Upper lobe of right lung (tissue), 1 donor: Measurements from ENCODE around the gene EFCAB5. TPM values are rescaled to one million over a fixed set of nuclear protein-coding genes. Genes with fewer than 3 reads are reported as not detected.
A peak's percentile ranks its signal among the peaks of the same experiment; 100 is the strongest.

ENCODE experiments used
- ATAC-seq: fragments of 200-7000 bp; cut with Tn5 transposase; one replicate; pipeline ENCODE4 v1.9.1; 2020; ENCODE audit warnings: mild to moderate bottlenecking, moderate library complexity
- DNase-seq: peaks from one replicate; pipeline ENCODE4 v3.0.0-alpha.2; 2020
- H3K27ac ChIP-seq: fragments of 200-600 bp; one replicate; pipeline ENCODE4 v1.8.0; 2022
- H3K27me3 ChIP-seq: fragments of 200-600 bp; one replicate; pipeline ENCODE4 v1.8.0; 2022; ENCODE audit warnings: mild to moderate bottlenecking
- H3K36me3 ChIP-seq: fragments of 200-600 bp; one replicate; pipeline ENCODE4 v1.8.0; 2022
- H3K4me1 ChIP-seq: fragments of 200-600 bp; one replicate; pipeline ENCODE4 v1.8.0; 2022
- H3K4me3 ChIP-seq: fragments of 200-600 bp; one replicate; pipeline ENCODE4 v1.8.0; 2022; ENCODE audit warnings: mild to moderate bottlenecking
- H3K9me3 ChIP-seq: fragments of 200-600 bp; one replicate; pipeline ENCODE4 v1.8.0; 2022
- CTCF ChIP-seq: fragments of 200-600 bp; IDR thresholded peaks from one replicate; pipeline ENCODE4 v1.8.0; 2022; ENCODE audit warnings: antibody characterized with exemption
- intact Hi-C: fragments of 100-400 bp; cut with DNase I; formaldehyde crosslinking; loops from one replicate; pipeline ENCODE4 v1.11.0; 2022
- total RNA-seq: library from RNA; stranded (reverse); fragmentation: NEBNext Ultra II Directional; extraction: Animal tissue kit (Norgen Biotek cat#: 25700); gene quantifications from one replicate; pipeline ENCODE4 v1.2.1, GENCODE V29; 2021
- donor health status: DM: no; HTN: yes; CAD: no; lungs with severe emphysema.

The EFCAB5 gene
- total RNA-seq, 1 donor from 2014 or later = 1.1 TPM

DNA sequence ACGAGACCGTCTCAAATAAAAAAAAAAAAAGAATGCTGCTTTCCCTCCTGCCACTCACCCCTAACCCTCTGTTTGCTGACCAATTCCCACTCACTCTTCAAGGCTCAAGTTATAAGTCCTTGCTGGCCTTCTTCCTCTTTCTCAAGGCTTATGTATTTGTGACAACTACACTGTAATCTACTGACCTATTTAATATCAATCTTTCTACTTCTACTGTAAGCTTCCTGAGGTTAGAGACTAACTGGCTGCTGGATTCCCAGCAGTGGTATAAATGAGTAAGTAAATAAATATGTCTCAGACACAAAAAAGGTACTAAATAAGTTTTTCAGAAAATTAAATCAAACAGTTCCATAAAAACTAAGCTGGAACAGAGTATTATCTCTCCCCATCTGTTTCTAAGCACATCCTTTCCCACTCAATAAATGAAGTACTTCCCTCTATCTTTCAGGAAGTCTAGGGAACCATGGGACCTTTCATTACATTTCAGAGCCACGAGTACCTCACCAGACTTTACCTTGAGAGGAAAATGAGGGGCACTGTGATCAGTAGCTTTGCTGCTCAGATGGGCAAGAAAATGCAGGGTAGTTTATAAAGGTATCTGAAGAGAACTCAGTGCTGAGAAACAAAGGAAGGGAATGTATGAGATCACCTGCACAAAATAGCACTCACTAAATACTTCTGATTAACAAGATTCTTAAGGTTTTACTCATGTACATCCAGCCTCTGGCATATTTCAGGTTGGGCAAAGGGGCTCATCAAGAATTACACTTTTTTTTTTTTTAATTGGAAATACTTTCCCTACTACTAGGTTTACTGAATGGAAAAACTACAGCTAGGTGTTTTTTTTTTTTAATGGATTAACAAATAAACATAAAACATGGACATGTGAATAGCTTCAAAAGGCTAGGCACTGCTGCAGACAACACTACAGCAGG lies 22.2 kb upstream of the EFCAB5 start:
- intact Hi-C loops = no loop called here
- Histone ChIP-seq H3K4me3 (no peak overlapping the region), H3K27ac (no peak overlapping the region), H3K9me3 (no peaks in the 10 kb centered on the region), H3K36me3 (no peaks in the 10 kb centered on the region), H3K27me3 (no peaks in the 10 kb centered on the region), H3K4me1 (no peaks in the 10 kb centered on the region)
- TF ChIP-seq CTCF = no peak
- ATAC-seq (peak; percentile 50), DNase-seq (no peak)

- no peak overlapping the region for H3K27ac ChIP-seq
- DNase-seq (no peak), ATAC-seq (no peak)
- peaks cover 10% of the 10 kb centered on the region for H3K4me1 ChIP-seq
- intact Hi-C loops = no loop called here
- TF ChIP-seq CTCF = no peak
- no peaks in the 10 kb centered on the region for H3K36me3 ChIP-seq
- no peaks in the 10 kb centered on the region for H3K9me3 ChIP-seq
- no peak overlapping the region for H3K4me3 ChIP-seq
- no peaks in the 10 kb centered on the region for H3K27me3 ChIP-seq
Observed at GRCh38 chr17:29924786-29925185, 16.6 kb upstream of the EFCAB5 start.

- Histone ChIP-seq H3K9me3 (no peaks in the 10 kb centered on the region), H3K36me3 (no peaks in the 10 kb centered on the region), H3K4me1 (peaks cover 23% of the 10 kb centered on the region), H3K27me3 (no peaks in the 10 kb centered on the region), H3K4me3 (no peak overlapping the region), H3K27ac (no peak overlapping the region)
- ATAC-seq = no peak
- intact Hi-C loops = no loop called here
- DNase-seq = no peak
- TF ChIP-seq CTCF = no peak
Observed at GRCh38 chr17:29927546-29927945, 13.9 kb upstream of the EFCAB5 start.

GRCh38 chr17:29929006-29929532 lies 12.4 kb upstream of the EFCAB5 start:
- Histone ChIP-seq H3K27me3 (no peaks in the 10 kb centered on the region), H3K4me1 (peaks cover 23% of the 10 kb centered on the region), H3K36me3 (no peaks in the 10 kb centered on the region), H3K4me3 (peak overlapping the region; percentile 83), H3K9me3 (no peaks in the 10 kb centered on the region), H3K27ac (peak overlapping the region; percentile 82)
- intact Hi-C loops = no loop called here
- DNase-seq (no peak), ATAC-seq (no peak)
- TF ChIP-seq CTCF = no peak

DNA sequence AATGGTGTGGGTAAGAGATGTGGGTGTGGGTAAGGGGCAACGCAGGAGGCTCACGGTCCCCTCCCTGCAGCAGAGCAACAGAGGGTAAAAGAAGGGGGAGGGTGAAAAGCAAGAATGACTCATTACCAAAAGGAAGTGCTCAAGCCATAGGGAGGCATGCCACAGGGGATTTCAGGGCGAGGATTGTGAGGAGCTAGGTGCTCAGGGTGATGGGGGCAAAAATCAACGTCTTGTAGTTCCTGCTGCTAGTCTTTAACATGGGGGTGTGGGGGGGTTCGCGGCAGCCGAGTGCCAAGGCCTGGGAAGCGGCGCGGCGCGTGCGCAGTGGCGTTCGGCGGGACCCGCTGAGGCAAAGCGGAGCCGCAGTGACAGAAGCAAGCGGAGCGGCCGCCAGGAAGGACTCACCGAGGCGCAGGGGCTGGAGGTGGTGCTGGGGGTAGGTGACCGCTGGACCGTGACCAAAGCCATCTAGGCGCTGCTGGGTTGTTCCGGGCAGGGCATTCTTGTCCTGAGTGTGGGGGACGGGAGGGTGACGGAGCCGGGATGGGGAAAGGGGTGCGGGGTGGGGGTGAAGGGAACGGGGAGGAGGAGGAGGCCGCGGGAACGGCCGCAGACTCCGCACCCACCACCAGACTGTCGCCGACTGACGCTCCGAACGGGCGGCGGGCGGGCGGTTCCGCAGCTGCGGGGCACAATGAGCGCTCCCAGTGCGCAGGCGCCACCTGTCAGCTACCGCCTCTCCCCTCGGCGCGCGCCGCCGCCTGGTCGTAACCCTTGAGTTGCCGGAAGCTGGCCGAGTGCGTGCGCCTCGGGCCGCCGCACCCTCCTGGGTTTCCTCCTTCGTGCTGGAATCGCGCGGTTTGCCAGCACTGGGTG lies 11.7 kb upstream of the EFCAB5 start, which contains the start of gene SSH2:
Gene SSH2 (minus strand): TSS at position 696 of the 876 bp plus-strand sequence. CDS start 228 bp downstream, at position 468.
- TF ChIP-seq CTCF = no peak
- H3K9me3 ChIP-seq = no peaks in the 10 kb centered on the region
- ATAC-seq = peak; percentile 95
- peak within 1 kb of the TSS; percentile 83 for H3K4me3 ChIP-seq
- intact Hi-C loops = loop anchor here (5.0 kb wide), 1 partner anchor 122 kb away; no protein-coding TSS in a partner anchor
- no peaks in the 10 kb centered on the region for H3K36me3 ChIP-seq
- H3K27ac ChIP-seq = peak within 1 kb of the TSS; percentile 82
- no peaks in the 10 kb centered on the region for H3K27me3 ChIP-seq
- peak; percentile 96 for DNase-seq
- peaks cover 23% of the 10 kb centered on the region for H3K4me1 ChIP-seq
